Stimulated activated CD8-positive, alpha-beta memory T cell treated with anti-CD3 and anti-CD28 coated beads, Interleukin-4, amount 100 ng/mL, for 24 hours (primary cell): ENCODE results near the gene ENTR1.
A peak's percentile ranks its signal among the peaks of the same experiment; 100 is the strongest.

Experiments used
- DNase-seq: peaks from one replicate; pipeline ENCODE4 v3.0.0-alpha.2; 2020; ENCODE audit warnings: low read depth

The ENTR1 gene

DNA sequence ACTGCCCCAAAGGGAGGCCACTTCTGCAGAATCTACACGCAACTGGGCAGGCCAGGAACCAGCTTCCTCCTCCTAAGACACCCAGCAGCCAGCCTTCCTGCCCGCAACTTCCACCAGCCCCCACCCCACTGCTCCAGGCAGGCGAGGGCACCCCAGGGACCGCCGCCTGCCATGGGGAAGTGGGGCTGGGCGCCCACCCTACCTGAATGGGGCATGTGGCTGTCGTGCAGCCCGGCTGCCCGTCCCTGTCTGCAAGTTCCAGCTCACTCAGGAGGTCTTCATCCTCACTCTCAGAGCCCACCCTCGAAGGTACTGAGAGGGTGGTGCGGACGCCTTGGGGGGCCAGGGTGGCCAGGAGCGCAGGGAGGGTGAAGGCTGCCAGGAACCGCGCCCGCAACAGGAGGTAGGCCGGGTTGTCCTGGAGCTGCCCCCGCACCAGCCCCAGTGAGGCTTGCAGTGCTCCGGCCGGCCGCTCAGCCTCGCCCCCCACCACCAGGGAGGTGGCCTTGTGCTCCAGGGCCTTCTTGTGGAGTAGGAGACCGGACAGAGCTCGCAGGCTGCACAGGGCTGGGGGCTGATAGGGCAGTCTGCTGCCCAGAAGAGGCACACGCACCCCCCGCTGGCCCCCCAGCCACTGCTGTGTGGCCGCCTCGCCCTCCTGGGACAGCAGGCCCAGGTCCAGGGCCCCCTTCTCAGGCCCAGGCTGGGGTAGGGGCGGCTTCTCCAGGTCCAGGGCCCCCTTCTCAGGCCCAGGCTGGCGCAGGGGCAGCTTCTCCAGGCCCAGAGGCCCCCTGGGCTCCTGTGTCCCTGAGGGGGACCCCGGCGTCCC is 32.9 kb downstream of the ENTR1 start:
- no peak for DNase-seq

DNA sequence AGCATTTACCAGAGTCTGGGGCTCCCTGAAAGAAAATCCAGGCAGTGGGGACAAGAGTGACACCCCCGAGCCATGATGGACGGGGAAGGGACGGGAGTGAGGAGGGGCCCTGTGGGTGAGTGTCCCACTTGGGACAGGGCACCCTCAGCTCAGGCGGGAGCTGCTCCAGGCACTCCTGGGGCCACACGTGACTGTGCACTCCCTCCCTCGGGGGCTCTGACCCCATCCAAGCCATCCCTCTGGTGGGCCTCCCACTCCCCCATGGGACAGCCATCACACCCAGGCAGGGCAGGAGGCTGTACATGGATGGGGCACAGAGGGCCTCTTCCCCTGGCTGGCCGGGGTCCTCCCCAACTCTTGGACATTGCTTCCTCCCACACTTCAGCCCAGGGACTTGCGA is 34.0 kb downstream of the ENTR1 start:
- DNase-seq: no peak

DNA sequence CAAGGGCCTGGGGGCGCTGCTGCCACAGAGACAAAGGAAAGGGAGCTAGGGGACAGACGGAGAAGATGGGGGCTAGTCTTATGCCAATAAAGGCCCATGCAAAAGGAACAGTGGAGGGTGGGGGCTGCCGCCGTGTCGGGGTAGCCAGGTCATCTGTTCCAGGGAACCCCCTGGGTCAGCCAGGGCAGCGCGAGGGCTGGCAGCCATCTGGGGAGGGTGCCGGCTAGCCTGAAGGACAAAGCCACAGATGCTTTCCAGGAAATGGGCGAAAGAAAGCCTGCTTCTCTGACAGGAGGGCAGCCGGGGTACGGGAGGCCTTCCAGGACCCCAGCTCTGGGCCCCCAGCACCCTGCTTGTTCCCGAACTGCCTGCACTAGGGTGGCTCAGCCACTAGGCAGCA is 35.3 kb downstream of the ENTR1 start:
- DNase-seq: no peak

DNA sequence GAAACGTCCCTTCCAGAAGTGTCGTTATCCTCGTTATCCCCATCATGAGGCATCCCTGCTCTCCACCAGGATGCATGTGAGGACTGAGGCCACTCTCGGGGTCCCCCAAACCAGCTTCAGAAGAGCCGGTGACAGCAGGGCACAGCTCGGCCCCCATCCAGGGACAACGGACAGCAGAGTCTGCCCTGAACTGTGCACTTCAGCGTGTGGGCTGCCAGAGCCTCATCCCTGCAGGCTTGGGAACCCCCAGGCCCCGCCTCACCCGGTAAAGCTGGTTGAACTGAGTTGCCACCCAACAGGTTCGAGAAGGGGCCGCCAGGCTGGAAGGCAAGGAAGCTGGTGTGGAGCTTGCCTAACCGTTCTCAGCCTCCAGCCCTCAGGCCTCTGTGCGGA is 36.2 kb downstream of the ENTR1 start:
- no peak for DNase-seq

DNA sequence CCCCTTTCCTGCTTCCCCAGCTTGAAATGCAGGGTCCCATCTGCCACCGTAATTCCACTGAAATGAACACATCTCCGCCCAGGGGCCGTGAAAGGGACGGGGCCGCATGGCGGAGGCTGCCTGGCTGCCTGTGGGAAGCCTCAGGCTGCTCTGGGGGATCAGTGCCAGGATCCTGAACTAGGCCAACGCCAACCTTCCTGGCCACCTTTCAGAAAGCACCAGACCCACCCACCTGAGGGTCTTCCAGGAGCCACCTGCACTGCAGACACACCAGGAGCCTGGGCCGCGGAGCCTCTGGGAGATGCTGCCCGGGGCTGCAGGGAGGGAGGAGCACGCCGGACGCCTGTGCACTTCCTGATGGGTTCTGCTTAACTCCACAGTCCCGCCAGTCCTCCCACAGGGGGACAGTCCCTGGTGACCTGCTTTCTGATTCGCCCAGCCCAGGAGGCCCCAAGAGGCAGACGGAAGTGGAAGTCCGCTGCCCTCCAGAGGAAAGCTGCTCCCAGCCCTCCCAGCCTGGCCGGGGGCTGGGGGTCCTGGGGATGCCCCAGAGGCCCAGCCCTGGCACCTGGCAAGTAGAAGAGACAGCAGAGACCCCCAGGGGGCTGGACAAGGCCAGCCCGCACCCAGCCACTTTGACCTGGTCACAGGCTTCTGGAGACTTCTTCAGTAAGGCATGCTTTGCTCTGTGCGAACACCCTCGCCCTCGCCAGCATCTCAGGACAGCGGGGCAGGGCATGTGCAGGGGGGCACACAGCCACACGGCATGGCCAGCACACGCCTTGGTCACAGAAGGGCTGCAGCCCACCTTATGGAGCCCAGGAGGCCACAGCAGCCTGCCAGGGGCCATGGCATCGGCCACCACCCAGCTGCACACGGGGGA is 36.9 kb downstream of the ENTR1 start, which contains the start of gene CARD9:
TSS of gene CARD9 (minus strand) at position 370 of the 883 bp plus-strand sequence. CDS start 1,591 bp downstream, outside the sequence.
- DNase-seq: no peak

DNA sequence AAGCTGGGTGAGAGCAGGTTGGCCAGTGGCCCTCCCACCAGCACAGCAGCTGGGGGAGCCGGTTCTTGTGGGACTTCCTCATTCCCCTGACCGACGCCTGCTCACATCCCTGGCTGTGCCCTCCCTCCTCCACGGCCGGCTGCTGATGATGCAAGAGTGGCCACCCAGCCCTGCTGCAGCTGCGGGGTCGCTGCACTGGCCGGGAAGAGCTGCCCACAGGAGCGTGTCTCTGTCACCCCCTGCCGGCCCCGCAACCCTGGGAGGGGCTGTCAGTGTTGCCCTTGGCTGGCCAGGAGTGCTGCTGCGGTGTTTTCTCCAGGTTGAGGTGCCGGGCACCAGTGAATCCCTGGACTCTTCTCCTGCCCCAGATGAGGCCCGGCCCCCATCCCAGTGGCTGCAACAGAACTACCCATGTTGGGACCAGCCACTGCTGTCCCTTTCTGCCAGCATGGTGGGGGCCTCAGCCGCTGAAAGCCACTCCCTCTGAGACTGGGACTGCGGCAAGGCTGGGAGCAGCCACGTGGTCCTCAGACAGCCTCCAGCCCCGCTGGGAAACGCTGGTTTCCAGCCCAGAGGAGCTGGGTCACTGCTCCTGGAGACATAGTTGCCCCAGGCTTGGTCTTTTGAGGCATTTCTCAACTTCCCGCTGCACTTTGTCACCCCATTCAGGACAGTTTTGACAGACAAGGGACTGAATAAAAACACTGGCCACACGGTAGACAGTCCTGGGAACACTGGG is 37.7 kb downstream of the ENTR1 start:
- no peak for DNase-seq

DNA sequence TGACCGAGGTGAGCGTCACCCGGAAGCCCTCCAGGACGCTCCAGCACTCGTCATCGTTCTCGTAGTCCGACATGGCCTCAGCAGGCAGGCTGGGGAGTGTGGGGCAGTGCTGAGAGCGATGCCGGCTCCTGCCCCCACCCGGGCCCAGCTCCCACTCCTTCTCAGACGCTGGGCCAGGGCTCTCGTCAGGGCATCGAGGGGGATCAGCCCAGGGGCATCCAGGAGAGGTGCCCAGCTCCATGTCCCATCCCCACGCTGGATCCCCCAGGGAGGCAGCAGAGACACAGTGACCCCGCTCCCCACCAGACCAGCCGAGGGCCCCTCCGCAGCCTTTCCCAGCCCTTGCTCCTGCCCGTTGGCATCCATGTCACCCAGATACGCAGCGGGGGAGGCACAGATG is 38.4 kb downstream of the ENTR1 start:
- no peak for DNase-seq

DNA sequence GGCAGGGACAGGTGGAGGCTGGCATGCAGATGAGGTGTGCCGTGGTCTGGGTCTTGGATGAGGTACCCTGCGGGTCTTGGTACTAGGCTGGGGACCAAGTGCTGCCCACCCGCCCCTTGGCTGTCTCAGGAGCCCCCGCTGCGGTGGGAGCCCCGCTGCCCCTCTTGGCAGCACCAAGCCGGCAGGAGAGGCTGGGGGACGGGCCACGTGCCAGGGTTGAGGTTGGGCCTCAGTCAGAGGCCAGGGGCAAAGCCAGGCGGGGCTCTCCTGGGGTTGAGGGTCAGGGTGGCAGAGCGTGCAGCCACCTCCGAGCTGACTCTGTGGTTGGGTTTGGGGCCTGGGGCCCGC is 38.9 kb downstream of the ENTR1 start:
- DNase-seq: no peak

DNA sequence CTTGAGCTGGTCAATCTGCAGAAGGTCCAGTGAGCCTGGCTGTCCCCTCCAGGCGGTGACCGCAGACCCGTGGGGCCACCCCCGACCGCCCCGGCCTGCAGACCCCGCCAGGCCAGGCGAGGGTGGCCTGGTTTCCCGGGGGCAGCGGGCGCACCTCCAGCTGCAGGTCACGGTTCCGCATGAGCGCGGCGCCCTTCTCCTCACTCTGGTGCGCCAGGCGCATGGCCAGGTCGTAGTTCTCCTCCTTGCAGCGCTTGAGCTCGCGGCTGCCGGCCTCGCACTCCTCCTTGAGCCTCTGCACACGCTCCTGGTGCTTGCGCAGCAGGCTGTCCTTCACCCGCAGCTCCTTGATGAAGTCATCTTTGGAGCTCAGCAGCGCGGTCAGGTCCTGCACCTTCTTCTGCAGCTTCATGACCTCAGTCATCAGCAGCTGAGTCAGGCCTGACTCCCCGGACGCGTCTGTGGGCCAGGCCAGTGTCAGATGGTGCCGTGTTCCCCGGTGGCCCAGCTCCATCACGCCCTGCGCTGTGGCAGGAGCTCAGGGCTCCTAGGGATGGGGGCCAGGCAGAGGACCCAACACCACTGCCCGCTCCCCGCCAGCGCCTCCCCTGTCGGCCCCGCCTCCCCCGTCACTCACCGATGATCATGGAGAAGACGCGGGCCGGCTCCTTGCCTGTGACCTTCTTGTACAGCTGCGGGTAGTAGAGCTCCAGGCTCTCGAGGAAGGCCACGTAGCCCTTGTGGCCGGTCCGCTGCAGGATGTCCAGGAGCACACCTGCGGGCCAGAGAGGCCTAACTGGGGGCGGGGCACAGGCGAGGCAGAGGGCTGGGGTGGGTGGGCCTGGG is 39.5 kb downstream of the ENTR1 start:
- DNase-seq: no peak

DNA sequence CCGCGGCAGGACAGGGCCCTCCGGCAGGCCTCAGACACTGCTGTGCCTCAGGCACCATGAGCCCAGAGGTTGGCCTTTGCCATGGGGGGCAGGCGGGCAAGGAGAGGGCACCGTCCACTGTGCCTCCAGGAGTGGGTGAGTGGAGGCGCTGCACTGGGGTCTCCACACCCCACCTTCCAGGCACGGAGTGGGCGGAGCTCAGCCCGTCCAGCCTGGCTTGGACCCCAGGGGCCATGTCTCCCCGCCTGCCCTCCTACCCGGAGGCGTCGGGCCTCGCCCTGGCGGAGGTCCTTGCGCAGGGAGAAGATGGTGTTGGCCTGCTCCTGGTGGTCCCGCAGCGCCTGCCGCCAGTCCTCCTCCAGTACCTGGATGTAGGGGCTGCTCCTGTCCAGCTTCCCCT is 40.4 kb downstream of the ENTR1 start:
- DNase-seq: no peak

DNA sequence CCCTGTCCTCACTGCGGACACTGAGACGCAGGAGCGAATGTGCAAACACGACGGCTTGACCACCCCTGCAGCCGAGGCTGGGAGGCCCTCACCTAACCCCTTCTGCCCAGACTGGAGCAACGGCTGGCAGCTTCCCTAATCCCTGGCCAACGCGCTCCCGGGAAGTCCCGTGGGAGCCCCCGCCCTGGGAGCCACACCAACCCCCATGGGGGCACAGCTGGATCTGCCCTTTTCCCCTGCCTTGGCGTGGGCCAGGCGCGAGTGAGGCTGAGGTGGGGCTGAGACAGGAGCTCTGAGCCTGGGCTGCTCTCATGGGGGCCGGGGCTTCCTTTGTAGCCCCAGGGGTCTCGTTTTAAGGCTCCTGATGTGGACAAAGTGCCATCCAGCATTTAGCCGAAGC is 42.2 kb downstream of the ENTR1 start:
- DNase-seq: no peak

DNA sequence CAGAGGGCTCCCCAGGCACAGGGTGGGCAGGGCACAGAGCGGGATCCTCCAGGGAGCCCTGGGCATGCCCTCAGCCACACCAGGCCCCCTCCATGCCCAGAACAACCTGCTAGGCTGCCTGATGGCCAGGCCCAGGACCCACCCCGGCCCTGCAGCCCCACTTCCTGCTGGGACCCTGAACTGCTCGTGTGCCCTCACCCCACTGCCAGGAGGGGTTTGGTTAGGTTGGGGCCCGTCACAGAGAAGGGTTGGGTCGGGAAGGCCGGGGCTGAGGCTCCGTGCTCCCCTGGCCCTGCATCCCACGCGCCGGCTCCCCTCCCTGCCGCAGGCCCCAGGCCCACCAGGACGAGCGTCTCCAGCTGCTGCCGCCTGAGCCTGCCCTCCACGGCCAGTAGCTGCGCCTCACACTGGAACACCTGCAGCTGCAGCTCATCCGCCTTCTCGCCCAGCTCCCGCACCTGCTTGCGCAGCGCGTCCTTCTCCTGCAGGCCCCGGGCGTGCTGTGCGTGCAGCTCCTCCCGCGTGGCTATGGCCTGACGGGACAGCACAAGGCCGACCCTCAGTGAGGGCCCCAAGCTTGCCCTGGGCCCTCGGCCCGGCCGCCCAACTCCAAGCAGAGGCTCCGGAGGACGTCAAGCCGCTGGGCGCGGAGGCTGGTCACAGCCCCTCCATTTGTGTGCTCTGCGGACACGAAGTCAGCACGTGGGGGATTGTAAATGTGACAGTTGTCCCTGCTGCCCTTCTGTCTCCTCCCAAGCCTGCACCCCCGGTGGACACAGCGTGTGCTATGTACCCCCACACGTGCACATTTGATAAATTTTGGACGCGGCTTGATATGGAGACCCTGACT is 42.9 kb downstream of the ENTR1 start:
- no peak for DNase-seq

DNA sequence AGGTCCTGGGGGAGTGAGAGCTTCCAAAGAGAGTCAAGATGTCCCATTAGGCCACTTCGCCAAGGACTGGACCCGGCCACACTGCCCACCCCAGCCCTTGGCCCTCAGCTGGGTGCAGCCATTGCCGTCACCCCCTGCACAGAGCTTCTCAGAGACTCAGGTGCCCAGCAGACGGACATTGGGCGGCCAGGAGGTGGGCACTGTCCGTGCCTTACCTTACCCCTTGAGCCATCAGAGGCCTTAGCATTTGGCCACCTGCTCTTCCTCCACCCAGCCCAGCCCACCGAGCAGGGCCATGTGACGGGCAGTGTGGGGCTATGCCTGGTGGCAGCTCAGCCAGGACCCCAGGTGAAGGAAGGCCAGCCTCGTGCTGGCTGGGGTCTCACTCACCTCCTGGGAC is 43.6 kb downstream of the ENTR1 start:
- DNase-seq: no peak

DNA sequence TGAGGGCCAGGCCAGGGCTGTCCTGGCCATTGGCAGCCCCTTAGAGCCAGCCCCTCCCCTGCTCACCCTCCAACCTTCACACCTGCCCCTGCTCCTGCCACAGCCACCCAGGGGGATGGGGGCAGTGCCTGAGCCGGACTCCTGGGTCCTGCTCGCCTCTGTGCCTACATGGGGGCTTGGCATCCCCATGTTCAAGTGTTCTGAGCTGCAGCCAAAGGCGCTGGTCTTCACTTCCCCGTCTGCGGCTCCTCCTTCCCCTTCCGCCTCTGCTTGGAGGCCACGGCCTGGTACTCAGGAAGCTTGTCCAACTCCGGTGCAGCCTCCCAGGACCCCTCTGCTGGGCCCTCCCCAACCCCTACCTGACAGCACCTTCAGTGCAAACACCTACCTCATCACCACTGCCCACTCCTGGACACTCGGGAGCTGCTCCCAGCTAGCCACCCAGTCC is 44.6 kb downstream of the ENTR1 start:
- DNase-seq: no peak

DNA sequence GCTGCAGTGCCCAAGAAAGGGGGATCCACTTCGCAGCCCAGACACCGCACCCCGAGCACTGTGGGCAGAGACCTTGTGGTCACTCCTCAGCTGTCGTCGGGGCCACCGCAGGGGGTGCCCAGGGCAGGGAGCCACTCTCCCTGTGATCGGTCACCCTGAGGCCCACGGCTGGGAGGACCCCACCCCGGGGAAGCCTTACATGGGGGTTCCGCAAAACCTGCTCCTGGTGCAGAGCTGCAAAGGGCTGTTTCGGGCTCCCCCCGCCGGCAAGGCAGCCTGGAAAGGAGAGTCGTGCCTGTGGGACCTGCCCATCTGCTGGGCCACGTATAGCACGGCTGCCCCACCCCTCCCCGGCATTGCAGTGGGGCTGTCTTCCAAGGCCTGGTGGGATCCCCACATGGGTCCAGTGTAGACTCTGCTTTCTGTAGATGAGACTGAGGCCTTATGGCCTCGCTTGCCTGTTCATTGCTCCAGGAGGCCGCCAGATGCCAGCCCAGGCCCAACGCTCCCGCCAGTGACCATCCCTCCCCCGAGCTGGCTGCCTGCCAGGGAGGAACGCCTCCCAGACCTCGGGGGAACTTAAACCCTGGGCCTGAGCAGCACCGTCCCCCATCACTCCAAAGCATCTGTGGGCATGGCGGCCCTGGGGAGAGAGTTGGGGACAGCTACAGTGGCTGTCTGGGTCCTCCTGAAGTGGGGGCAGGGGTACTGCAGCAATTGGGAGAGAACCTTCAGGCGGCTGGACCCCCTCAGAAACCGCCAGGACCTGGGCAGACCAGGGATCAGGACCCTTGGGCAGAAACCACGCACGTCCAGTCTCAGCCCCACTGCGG is 45.3 kb downstream of the ENTR1 start:
- DNase-seq: no peak

DNA sequence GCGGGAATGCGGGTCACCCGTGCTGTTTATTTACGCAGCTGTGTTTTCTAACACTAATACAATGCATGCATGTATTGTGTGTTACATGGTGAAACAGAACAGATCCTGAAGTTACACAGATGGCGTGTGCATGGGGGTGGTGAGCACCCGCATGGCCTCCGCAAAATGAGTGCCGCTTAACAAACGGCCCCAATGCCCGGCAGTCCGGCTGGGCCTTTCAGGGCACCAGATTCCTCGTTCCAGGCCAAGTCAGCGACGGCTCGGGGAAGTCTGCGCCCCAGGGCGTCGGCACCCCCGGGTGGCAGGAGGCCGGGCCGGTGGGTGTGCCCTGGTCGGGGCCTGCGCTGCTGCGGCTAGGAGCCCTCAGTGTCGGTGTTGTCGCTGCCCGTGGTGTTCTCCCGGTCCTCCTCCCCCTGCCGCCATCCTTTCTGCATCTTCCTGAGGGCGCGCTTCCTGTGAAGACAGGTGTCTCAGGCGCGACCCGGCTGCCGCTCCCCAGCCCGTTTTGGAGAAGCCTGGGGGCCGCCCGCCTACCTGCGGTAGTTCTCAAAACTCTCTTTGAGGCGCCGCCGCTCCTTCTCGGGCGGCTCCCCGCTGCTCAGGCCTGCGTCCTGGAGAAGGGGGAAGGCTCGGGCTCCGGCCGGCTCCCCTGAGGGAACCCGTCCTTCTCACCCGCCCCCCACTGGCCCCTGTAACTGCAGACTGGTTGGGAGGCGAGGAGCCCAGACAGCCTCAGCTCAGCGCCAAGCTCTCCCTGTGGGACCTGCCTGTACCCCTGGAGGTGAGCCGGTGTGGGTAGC is 46.3 kb downstream of the ENTR1 start:
- DNase-seq: no peak

DNA sequence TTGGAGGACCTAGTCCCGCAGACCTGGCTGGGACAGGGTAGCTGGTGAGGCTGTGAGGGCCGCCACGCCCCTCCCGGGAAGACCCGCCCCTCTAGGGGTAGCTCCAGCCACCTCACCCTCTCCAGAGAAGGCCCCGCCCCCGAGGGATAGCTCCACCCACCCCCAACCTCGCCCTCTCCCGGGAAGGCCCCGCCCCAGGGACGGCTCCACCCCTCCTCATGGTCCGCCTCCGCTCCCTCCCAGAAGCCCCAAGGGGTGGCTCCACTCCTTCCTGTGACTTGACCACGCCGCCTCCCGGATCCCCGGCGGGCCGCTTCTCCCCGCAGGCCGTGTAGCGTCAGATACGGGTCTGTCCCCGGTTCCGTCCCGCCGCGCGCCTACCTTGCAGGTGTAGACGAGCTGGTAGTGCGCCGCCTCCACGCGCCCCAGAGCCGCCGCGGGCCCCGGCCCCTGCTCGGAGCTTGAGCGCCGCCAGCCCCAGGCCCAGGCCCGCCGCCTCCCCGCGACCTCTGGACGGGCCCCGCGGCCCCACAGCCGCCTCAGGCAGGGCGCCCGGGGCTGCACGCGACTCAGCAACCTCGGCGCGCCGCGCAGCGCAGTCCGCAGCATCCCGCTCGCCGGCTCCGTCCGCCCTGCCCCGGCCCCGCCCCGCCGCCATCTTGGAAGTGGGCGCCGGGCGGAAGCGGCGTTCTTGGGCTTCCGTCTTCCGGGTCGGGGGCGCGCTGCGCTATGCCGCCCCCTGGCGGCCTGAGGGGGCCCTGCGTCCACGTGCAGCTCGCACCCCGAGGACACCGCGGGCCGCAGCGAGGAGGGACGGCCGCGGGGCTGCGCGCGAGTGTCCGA is 47.1 kb downstream of the ENTR1 start, which contains the start of gene DNLZ:
TSS of gene DNLZ (minus strand) at position 639 of the 843 bp plus-strand sequence. CDS start at position 609, 30 bp downstream.
- peak; percentile 93 for DNase-seq

DNA sequence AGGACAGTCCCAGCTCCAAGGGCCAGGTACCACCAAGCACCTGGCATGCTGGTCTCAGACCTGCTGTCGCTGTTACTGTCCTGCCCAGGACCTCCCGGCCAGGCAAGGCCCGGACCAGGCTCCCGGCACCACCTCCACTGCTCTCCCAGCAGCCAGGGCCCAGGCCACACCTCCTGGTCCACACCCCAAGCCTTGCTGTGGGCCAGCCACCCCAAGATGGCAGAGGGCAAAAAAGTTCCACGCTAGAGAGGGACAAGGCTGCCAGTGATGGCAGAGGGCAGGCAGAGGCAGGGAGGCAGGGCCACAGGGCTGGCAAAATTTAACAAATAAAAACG is 48.0 kb downstream of the ENTR1 start:
- no peak for DNase-seq
